Mesodermal cell (in vitro differentiated cells): ENCODE measurements around the gene STK38L.

Source experiments
- H3K27ac ChIP-seq: 2 replicates; pipeline ENCODE4 v1.7.0; 2013; ENCODE audit warnings: mild to moderate bottlenecking, low read depth, low read length, moderate library complexity; ENCODE audit not compliant: severe bottlenecking
- H3K36me3 ChIP-seq: 2 replicates; pipeline ENCODE4 v1.7.1; 2013; ENCODE audit warnings: mild to moderate bottlenecking, low read length, moderate library complexity; ENCODE audit not compliant: control insufficient read depth, insufficient read depth
- H3K4me1 ChIP-seq: one replicate; pipeline ENCODE4 v1.7.1; 2013; ENCODE audit warnings: mild to moderate bottlenecking, low read length; ENCODE audit not compliant: insufficient read depth, control insufficient read depth, poor library complexity, severe bottlenecking
- H3K4me3 ChIP-seq: 2 replicates; pipeline ENCODE4 v1.7.0; 2013; ENCODE audit warnings: low read length, control low read depth, mild to moderate bottlenecking; ENCODE audit not compliant: insufficient read depth, poor library complexity, severe bottlenecking; ENCODE audit errors: extremely low read depth
- H3K9me3 ChIP-seq: 2 replicates; pipeline ENCODE4 v1.7.1; 2013; ENCODE audit warnings: mild to moderate bottlenecking, low read length, moderate library complexity; ENCODE audit not compliant: control insufficient read depth
- WGBS, 2 experiments: methylation state at CpG; one replicate each; pipeline ENCODE4 v1.1.5; 2013; ENCODE audit warnings: missing lambda C conversion rate in 2 of 2; ENCODE audit not compliant: insufficient coverage in 2 of 2; 5-methylcytosine and 5-hydroxymethylcytosine counted together

Gene STK38L

DNA sequence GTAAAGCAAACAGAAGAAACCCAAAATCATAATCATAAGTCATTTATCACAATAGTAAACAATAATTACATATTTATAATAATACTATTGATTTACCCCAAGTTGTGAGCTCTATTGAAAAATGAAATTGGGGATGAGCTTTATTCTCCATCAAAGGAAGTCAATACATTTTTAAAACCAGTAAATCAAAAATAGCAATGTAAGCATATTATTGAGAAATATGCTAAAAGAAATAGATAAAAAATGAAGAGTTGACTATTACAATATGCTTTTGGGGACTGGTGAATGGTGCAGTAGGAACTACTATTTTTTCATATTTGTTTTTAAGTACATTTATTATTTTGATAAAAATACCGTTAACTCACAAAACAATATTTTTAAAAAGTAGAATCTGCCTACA is 31.2 kb upstream of the STK38L start:
- Histone ChIP-seq H3K27ac (no peak overlapping the region), H3K9me3 (no peaks in the 10 kb centered on the region), H3K4me3 (no peak overlapping the region), H3K4me1 (no peaks in the 10 kb centered on the region), H3K36me3 (no peaks in the 10 kb centered on the region)
- no CpG with 5 or more reads among the region's 1 CpG for WGBS, 2 experiments

DNA sequence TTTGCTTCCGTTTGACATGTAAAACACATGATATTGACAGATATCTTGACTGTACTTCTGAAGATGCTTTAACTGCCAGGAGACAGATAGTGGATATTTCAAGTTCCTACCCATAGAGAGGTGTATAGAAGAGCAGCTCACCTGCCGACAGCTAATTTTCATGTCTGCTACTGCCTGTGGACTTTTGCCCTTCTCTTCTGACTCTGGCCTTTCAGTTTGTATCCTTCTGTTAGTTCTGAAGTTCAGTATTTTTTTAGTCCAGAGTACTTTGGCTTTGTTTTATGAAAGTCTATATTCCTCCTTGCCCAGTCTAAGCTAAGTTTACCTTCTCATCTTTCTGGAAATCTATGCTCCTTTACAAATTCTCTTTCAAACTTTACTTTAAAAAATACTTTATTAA is 30.8 kb upstream of the STK38L start:
- Histone ChIP-seq H3K9me3 (no peaks in the 10 kb centered on the region), H3K4me1 (no peaks in the 10 kb centered on the region), H3K27ac (no peak overlapping the region), H3K36me3 (no peaks in the 10 kb centered on the region), H3K4me3 (no peak overlapping the region)
- 100% methylated on average over 2 of the region's 2 CpGs for WGBS, 2 experiments

DNA sequence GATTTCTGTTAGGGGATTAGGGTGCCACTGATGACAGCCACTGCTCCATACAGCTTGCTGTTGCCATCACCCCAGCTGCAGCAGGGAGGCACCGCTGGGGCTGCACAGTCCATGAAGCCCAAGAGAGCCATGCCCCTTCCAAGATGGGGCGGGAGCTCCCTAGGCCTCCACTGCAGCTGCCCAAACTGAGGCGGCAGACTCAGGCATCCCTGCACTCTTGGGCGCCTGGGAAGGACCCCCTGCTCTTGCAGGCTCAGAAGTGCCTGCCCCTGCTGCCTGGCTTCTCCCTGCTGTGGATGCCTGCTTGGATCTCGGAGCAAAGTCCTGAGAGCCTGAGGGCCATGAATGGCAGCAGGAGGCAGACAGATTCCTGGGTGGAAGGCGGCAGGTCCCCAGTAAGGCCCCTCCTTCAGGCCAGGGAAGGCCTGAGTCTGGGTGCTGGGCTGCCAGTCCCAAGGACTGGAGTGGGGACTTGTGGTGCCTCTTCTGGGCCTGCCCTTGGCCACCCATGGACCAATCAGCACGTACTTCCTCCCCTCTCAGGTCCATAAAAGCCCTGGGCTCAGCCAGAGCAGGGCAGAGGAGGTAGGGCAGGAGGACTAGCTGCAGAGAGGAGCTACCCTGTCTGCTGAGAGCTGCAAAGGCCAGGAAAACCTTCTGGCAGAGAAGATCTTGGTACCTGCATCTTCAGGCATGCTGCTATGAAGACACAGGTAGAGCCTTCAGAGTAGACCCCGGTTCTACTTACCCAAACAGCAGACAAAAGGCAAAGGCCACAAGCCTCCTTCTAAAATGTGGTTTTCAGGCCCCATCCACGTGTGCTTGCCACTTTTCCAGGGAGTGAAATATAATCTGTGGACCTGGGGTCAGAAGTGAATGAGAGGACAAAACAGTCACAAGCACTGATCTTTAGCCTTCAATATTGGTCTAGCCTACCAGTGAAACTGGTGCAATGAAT is 30.0 kb upstream of the STK38L start:
- Histone ChIP-seq H3K4me3 (no peak overlapping the region), H3K27ac (no peak overlapping the region), H3K9me3 (no peaks in the 10 kb centered on the region), H3K36me3 (no peaks in the 10 kb centered on the region), H3K4me1 (no peaks in the 10 kb centered on the region)
- 82 to 83% methylated on average over 7 of the region's 9 CpGs for WGBS, 2 experiments

- Histone ChIP-seq H3K36me3 (no peaks in the 10 kb centered on the region), H3K4me3 (no peak overlapping the region), H3K9me3 (no peaks in the 10 kb centered on the region), H3K4me1 (no peaks in the 10 kb centered on the region), H3K27ac (no peak overlapping the region)
- WGBS, 2 experiments = 86% methylated on average over 1 of the region's 2 CpGs; no CpG with 5 or more reads in 1 of the 2 experiments
Observed at GRCh38 chr12:27217590-27217989, 26.5 kb upstream of the STK38L start.

DNA sequence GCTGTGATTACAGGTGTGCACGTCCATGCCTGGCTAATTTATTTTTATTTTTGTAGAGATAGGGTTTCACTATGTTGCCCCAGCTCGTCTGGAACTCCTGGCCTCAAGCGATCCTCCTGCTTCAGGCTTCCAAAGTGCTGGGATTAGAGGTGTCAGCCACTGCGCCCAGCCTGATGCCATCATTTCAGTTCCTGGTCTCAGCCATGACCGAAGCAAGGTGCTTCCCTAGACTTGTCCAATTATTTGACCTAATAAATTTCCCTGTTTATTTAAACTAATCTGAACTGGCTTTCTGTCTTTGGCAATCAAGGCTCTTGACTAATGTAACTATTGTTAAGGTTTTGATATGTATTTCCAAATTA is 24.4 kb upstream of the STK38L start:
- Histone ChIP-seq H3K4me1 (no peaks in the 10 kb centered on the region), H3K27ac (no peak overlapping the region), H3K36me3 (no peaks in the 10 kb centered on the region), H3K9me3 (no peaks in the 10 kb centered on the region), H3K4me3 (no peak overlapping the region)
- 77 to 85% methylated on average over 4 to 5 of the region's 5 CpGs for WGBS, 2 experiments

GRCh38 chr12:27220055-27220987 is 23.8 kb upstream of the STK38L start:
- WGBS, 2 experiments = 63% methylated on average over 2 of the region's 4 CpGs; no CpG with 5 or more reads in 1 of the 2 experiments
- H3K27ac ChIP-seq = no peak overlapping the region
- no peak overlapping the region for H3K4me3 ChIP-seq
- no peaks in the 10 kb centered on the region for H3K4me1 ChIP-seq
- H3K36me3 ChIP-seq = no peaks in the 10 kb centered on the region
- no peaks in the 10 kb centered on the region for H3K9me3 ChIP-seq

- Histone ChIP-seq H3K4me1 (no peaks in the 10 kb centered on the region), H3K9me3 (no peaks in the 10 kb centered on the region), H3K36me3 (no peaks in the 10 kb centered on the region), H3K27ac (no peak overlapping the region), H3K4me3 (no peak overlapping the region)
- 95 to 100% methylated on average over 2 to 3 of the region's 4 CpGs for WGBS, 2 experiments
Observed at GRCh38 chr12:27220988-27221345, 23.1 kb upstream of the STK38L start.

- no peaks in the 10 kb centered on the region for H3K36me3 ChIP-seq
- H3K4me3 ChIP-seq = no peak overlapping the region
- no peak overlapping the region for H3K27ac ChIP-seq
- H3K4me1 ChIP-seq = no peaks in the 10 kb centered on the region
- H3K9me3 ChIP-seq = no peaks in the 10 kb centered on the region
- 91 to 100% methylated on average over 1 of the region's 7 CpGs for WGBS, 2 experiments
Observed at GRCh38 chr12:27221625-27222387, 22.3 kb upstream of the STK38L start.

GRCh38 chr12:27226407-27226929 is 17.6 kb upstream of the STK38L start:
- no peaks in the 10 kb centered on the region for H3K4me1 ChIP-seq
- peak overlapping the region; percentile 30 for H3K27ac ChIP-seq
- no peak overlapping the region for H3K4me3 ChIP-seq
- no peaks in the 10 kb centered on the region for H3K9me3 ChIP-seq
- 70 to 85% methylated on average over 4 to 5 of the region's 5 CpGs for WGBS, 2 experiments
- H3K36me3 ChIP-seq = no peaks in the 10 kb centered on the region

DNA sequence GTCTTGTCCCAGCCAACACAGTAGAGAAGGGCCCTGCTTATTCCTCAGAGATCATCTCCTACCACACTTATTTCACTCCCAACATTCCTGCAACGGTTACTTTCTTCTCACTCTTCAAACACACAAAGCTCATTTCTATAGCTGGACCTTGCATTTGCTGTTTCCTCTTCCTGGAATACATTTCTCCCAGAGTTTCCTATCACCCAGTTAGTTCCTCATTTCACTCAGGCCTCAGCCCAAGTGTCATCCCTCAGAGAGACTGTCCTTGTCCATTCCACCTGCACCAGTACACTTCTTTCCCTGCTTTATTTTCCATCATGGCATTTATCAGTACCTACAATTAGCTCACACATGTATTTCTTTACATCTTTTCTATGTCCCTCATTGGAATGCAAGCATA is 14.7 kb upstream of the STK38L start:
- H3K4me1 ChIP-seq = no peaks in the 10 kb centered on the region
- no peak overlapping the region for H3K27ac ChIP-seq
- no peaks in the 10 kb centered on the region for H3K9me3 ChIP-seq
- H3K36me3 ChIP-seq = no peaks in the 10 kb centered on the region
- H3K4me3 ChIP-seq = no peak overlapping the region
- 85 to 90% methylated on average over 1 of the region's 1 CpG for WGBS, 2 experiments
